ENCODE measurements around the gene C19orf25. TPM values are rescaled to one million over a fixed set of nuclear protein-coding genes. Genes with fewer than 3 reads are reported as not detected.

The C19orf25 gene
- total RNA-seq (2021): 35.0 and 37.1 TPM in 2 replicates
- percentile 54 among the genes with signal in this experiment for Bru-seq, nascent RNA
- percentile 55 among the genes with signal in this experiment for BruChase-seq, experiment 1, labeled RNA remaining after a 2-hour chase
- BruChase-seq, experiment 2, labeled RNA remaining after a 6-hour chase: percentile 66 among the genes with signal in this experiment
- long read RNA-seq, transcript C19orf25-213 (3 exons, 1,287 nt): minor isoform, 5 of 78 reads
- long read RNA-seq, transcript C19orf25-203 (3 exons, 1,837 nt): major isoform, 52 of 78 reads
- long read RNA-seq, partial matches to known transcripts: 6 of 78 reads
- long read RNA-seq, other reads (novel, unspliced or antisense): 8 of 78 reads

- no peaks in the 10 kb centered on the region for H3K27me3 ChIP-seq (replicated peaks; ENCODE audit: insufficient read depth, low read depth, low read length, poor library complexity)
- H3K4me1 ChIP-seq (ENCODE audit: insufficient read depth, low read length, poor library complexity, severe bottlenecking): peaks cover 4% of the 10 kb centered on the region
- intact Hi-C loops (cut with micrococcal nuclease; ENCODE audit: unreplicated experiment): no loop called here
- peak within 1 kb of the TSS; percentile 85 for H3K27ac ChIP-seq (ENCODE audit: low read depth, low read length, poor library complexity, severe bottlenecking)
- peak; percentile 97 for DNase-seq (ENCODE audit: low spot score)
- no peak for TF ChIP-seq CTCF (conservative IDR thresholded peaks at IDR 0.05; ENCODE audit: low read depth, low read length)
- no peak for TF ChIP-seq EZH2 (IDR thresholded peaks at IDR 0.05; ENCODE audit: borderline replicate concordance, low read depth, low read length, poor library complexity, severe bottlenecking)
- no peaks in the 10 kb centered on the region for H3K9me3 ChIP-seq (ENCODE audit: low read depth, low read length, poor library complexity, severe bottlenecking)
- H3K36me3 ChIP-seq (ENCODE audit: insufficient read depth, low read length, poor library complexity, severe bottlenecking): peaks cover 4% of the 10 kb centered on the region
- no TSS peak for BruUV-seq (replicated peaks)
- ChIA-PET POLR2A (ENCODE audit: low non-redundant PET) (no interaction called here), CTCF (no interaction called here)
- peak within 1 kb of the TSS; percentile 66 for H3K4me3 ChIP-seq (ENCODE audit: low read depth, low read length, poor library complexity, severe bottlenecking)
Observed at GRCh38 chr19:1478934-1479707, at the start of gene C19orf25. Gene C19orf25 (minus strand): TSS chr19:1479215. CDS start chr19:1478903, 312 bp downstream.

GRCh38 chr19:1527650-1528309 is 48.8 kb upstream of the C19orf25 start:
- Histone ChIP-seq H3K4me3 (ENCODE audit: low read depth, low read length, poor library complexity, severe bottlenecking) (no peak overlapping the region), H3K4me1 (ENCODE audit: insufficient read depth, low read length, poor library complexity, severe bottlenecking) (peaks cover 4% of the 10 kb centered on the region), H3K27ac (ENCODE audit: low read depth, low read length, poor library complexity, severe bottlenecking) (no peak overlapping the region), H3K27me3 (replicated peaks; ENCODE audit: insufficient read depth, low read depth, low read length, poor library complexity) (peaks cover 28% of the 10 kb centered on the region), H3K36me3 (ENCODE audit: insufficient read depth, low read length, poor library complexity, severe bottlenecking) (no peaks in the 10 kb centered on the region), H3K9me3 (ENCODE audit: low read depth, low read length, poor library complexity, severe bottlenecking) (no peaks in the 10 kb centered on the region)
- intact Hi-C loops (cut with micrococcal nuclease; ENCODE audit: unreplicated experiment): no loop called here
- no peak for DNase-seq (ENCODE audit: low spot score)
- ChIA-PET POLR2A (ENCODE audit: low non-redundant PET) (no interaction called here), CTCF (no interaction called here)
- no peak for TF ChIP-seq EZH2 (IDR thresholded peaks at IDR 0.05; ENCODE audit: borderline replicate concordance, low read depth, low read length, poor library complexity, severe bottlenecking)
- no peak for TF ChIP-seq CTCF (conservative IDR thresholded peaks at IDR 0.05; ENCODE audit: low read depth, low read length)
- BruUV-seq (replicated peaks): no TSS peak

- CTCF ChIA-PET: no interaction called here
- POLR2A ChIA-PET (ENCODE audit: low non-redundant PET): no interaction called here
- intact Hi-C loops (cut with micrococcal nuclease; ENCODE audit: unreplicated experiment): no loop called here
- Histone ChIP-seq H3K4me1 (ENCODE audit: insufficient read depth, low read length, poor library complexity, severe bottlenecking) (peaks cover 4% of the 10 kb centered on the region), H3K4me3 (ENCODE audit: low read depth, low read length, poor library complexity, severe bottlenecking) (no peak overlapping the region), H3K9me3 (ENCODE audit: low read depth, low read length, poor library complexity, severe bottlenecking) (no peaks in the 10 kb centered on the region), H3K36me3 (ENCODE audit: insufficient read depth, low read length, poor library complexity, severe bottlenecking) (no peaks in the 10 kb centered on the region), H3K27me3 (replicated peaks; ENCODE audit: insufficient read depth, low read depth, low read length, poor library complexity) (peaks cover 28% of the 10 kb centered on the region), H3K27ac (ENCODE audit: low read depth, low read length, poor library complexity, severe bottlenecking) (no peak overlapping the region)
- no peak for DNase-seq (ENCODE audit: low spot score)
- BruUV-seq (replicated peaks): no TSS peak
- TF ChIP-seq EZH2 (IDR thresholded peaks at IDR 0.05; ENCODE audit: borderline replicate concordance, low read depth, low read length, poor library complexity, severe bottlenecking) (no peak), CTCF (conservative IDR thresholded peaks at IDR 0.05; ENCODE audit: low read depth, low read length) (no peak)
Observed at GRCh38 chr19:1526979-1527649, 48.1 kb upstream of the C19orf25 start.
